ENCODE data around the gene MSI2. TPM values are rescaled to one million over a fixed set of nuclear protein-coding genes. Genes with fewer than 3 reads are reported as not detected.

Gene MSI2
- total and polyA plus RNA-seq, 12 donors = 25.5 to 135 (median 121) TPM

DNA sequence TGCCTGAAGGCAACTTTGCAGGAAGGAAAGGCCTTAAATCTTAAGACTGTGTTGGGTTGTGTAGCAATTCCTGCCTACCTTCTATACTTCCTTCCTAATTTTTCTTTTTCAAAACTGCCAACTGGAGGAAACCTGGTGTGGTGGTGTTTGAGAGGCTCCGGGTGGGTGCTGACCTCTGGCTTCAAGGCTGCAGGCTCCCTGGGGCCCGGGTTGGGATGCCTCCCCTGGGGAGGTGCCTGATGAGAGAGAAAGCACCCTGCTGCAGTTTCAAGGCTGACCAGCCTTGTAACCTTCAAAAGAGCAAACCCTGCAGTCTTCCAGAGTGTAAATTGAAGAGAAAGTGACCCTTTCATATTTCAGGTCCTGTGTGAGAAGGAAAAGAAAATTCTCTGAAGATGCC lies 55.9 kb downstream of the MSI2 start:
- intact Hi-C loops (cut with DNase I) = no loop called here
- Histone ChIP-seq H3K27me3 (no peaks in the 10 kb centered on the region), H3K36me3 (peaks cover 0 to 9% (median 0%) of the 10 kb centered on the region in 9 donors), H3K27ac (no peak overlapping the region), H3K4me3 (no peak overlapping the region), H3K9me3 (no peaks in the 10 kb centered on the region), H3K4me1 (peaks cover 0 to 26% (median 5%) of the 10 kb centered on the region in 9 donors)
- ATAC-seq (no peak), DNase-seq (no peak)
- 30 to 44% methylated on average over 2 of the region's 2 CpGs for WGBS, 2 donors
- TF ChIP-seq, protein P1, sequence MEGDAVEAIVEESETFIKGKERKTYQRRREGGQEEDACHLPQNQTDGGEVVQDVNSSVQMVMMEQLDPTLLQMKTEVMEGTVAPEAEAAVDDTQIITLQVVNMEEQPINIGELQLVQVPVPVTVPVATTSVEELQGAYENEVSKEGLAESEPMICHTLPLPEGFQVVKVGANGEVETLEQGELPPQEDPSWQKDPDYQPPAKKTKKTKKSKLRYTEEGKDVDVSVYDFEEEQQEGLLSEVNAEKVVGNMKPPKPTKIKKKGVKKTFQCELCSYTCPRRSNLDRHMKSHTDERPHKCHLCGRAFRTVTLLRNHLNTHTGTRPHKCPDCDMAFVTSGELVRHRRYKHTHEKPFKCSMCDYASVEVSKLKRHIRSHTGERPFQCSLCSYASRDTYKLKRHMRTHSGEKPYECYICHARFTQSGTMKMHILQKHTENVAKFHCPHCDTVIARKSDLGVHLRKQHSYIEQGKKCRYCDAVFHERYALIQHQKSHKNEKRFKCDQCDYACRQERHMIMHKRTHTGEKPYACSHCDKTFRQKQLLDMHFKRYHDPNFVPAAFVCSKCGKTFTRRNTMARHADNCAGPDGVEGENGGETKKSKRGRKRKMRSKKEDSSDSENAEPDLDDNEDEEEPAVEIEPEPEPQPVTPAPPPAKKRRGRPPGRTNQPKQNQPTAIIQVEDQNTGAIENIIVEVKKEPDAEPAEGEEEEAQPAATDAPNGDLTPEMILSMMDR (IDR thresholded peaks at IDR 0.05) = no peak

DNA sequence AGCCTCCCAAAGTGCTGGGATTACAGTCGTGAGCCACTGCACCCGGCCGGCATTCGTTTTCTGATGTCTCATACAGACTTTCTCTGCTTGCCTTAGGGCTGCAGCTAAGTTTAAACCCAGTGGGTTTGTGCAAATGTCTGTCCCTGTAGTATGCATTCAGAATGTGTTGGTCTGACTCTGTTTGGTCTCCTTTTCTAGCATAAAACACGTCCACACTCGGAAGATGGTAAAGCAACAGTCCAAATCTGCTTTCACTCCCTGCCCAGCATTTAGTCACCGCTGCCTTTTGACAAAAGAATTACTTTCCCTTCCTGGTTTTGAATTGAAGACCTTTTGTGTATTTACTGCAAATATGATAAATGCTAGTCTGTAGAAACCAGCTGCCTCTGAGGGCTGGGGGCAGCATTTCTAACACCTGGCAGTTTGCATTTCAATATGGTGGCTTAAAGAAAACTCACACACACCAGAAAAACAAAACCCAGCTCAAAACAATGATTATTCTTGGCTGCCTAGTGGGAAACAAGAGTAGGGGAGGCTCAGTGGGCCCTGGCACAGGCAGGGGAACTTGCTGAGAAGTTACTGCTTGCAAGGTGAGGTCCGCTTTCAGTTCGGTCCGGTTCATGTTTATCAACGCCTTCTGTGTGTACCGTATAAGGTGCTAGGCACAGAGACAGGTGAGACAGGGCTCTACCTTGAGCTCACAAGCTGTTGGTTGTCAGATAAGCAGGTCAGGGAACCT lies 56.9 kb downstream of the MSI2 start:
- no peaks in the 10 kb centered on the region for H3K9me3 ChIP-seq
- H3K4me1 ChIP-seq = peaks cover 0 to 25% (median 5%) of the 10 kb centered on the region in 9 donors
- intact Hi-C loops (cut with DNase I) = no loop called here
- peaks cover 0 to 9% (median 0%) of the 10 kb centered on the region in 9 donors for H3K36me3 ChIP-seq
- no peak overlapping the region for H3K27ac ChIP-seq
- DNase-seq (no peak), ATAC-seq (no peak)
- 91 to 92% methylated on average over 12 of the region's 12 CpGs for WGBS, 2 donors
- no peak overlapping the region for H3K4me3 ChIP-seq
- TF ChIP-seq, protein P1 (IDR thresholded peaks at IDR 0.05) = no peak
- H3K27me3 ChIP-seq = no peaks in the 10 kb centered on the region

DNA sequence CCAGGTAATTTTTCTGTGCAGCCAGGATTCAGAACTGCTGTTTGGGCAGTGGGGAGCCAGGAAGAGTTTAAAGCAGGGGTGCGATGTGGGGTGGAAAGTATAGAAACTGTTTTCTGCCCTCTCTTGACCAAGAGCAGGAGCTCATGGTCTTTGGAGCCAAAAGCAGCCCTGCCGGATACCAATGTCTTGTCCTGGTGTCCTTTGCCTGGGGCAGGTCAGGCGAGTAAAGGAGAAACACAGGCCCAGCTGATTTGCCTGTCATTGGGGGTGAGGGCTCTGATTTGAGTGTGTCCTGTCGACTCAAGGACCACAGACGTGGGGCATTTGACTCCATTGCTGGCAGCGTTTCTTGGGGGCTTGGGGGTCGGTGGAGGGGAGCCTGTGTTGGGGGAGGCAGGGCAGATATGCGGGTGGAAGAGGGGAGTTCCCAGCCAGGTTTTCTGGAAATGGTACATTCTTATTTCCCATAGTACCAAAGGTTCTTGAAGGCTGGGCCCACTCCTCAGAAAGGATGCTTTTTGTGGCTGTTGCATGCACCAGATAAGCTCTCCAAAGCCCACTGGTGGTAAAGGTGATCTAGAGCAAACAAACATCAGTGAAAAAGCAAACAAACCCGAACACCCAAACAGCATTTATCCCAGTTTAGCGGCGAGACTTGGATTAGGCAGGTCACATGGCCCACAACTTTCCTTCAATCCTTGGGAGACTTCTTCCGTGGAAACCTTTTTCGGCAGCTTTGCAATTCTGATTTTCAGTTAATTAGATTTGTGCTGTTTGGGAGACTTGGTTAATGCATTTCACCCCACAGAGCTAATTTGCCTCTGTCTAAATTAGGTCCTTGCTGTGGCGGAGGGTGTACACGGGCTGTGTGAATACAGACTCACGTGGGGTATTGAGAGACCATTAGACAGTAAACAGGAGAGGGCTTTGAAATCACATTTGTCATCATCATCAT lies 59.0 kb downstream of the MSI2 start:
- no peak for ATAC-seq
- H3K4me3 ChIP-seq = no peak overlapping the region
- no peaks in the 10 kb centered on the region for H3K27me3 ChIP-seq
- no peak overlapping the region for H3K27ac ChIP-seq
- no peaks in the 10 kb centered on the region for H3K9me3 ChIP-seq
- DNase-seq = no peak
- H3K4me1 ChIP-seq = peaks cover 0 to 15% (median 4%) of the 10 kb centered on the region in 9 donors
- TF ChIP-seq, protein P1 (IDR thresholded peaks at IDR 0.05) = no peak
- peaks cover 0 to 9% (median 0%) of the 10 kb centered on the region in 9 donors for H3K36me3 ChIP-seq
- intact Hi-C loops (cut with DNase I) = no loop called here
- WGBS, 2 donors = 87 to 88% methylated on average over 16 of the region's 16 CpGs

DNA sequence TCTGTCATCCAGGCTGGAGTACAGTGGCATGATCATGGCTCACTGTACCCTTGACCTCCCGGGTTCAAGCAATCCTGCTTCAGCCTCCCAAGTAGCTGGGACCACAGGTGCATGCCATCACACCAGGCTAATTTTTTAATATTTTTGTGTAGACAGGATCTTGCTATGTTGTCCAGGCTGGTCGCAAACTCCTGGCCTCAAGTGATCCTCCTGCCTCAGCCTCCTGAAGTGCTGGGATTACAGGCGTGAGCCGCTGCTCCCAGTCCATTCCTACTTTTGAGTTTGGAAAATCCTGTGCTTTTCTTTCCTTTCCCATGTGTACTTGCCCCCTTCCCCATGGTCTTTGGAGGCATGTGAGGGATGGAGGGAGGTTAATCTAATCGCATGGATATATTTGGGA lies 60.0 kb downstream of the MSI2 start:
- no peaks in the 10 kb centered on the region for H3K9me3 ChIP-seq
- H3K4me1 ChIP-seq = peaks cover 0 to 16% (median 5%) of the 10 kb centered on the region in 9 donors
- H3K36me3 ChIP-seq = peaks cover 0 to 5% (median 0%) of the 10 kb centered on the region in 9 donors
- no peak overlapping the region for H3K27ac ChIP-seq
- no peak for DNase-seq
- 99% methylated on average over 5 of the region's 5 CpGs for WGBS, 2 donors
- H3K27me3 ChIP-seq = no peaks in the 10 kb centered on the region
- intact Hi-C loops (cut with DNase I) = no loop called here
- no peak overlapping the region for H3K4me3 ChIP-seq
- ATAC-seq = no peak
- TF ChIP-seq, protein P1 (IDR thresholded peaks at IDR 0.05) = no peak
